ENCODE measurements around the gene RANBP1. TPM values are rescaled to one million over a fixed set of nuclear protein-coding genes. Genes with fewer than 3 reads are reported as not detected.

RANBP1 gene
- total RNA-seq, 6 donors from 2014 or later: 55.3 to 154 (median 87.8) TPM

- no peaks in the 10 kb centered on the region for H3K27me3 ChIP-seq
- no peak overlapping the region for H3K27ac ChIP-seq
- ATAC-seq (ENCODE audit: low FRiP score in 2 of 2): no peak
- no peak overlapping the region for H3K4me3 ChIP-seq
- H3K4me1 ChIP-seq: peaks cover 7 to 8% (median 8%) of the 10 kb centered on the region in 4 donors
- TF ChIP-seq POLR2AphosphoS5 (IDR thresholded peaks at IDR 0.05): no peak
- TF ChIP-seq EP300 (IDR thresholded peaks at IDR 0.05): no peak
- TF ChIP-seq POLR2A (IDR thresholded peaks at IDR 0.05): no peak
- TF ChIP-seq, protein P1, sequence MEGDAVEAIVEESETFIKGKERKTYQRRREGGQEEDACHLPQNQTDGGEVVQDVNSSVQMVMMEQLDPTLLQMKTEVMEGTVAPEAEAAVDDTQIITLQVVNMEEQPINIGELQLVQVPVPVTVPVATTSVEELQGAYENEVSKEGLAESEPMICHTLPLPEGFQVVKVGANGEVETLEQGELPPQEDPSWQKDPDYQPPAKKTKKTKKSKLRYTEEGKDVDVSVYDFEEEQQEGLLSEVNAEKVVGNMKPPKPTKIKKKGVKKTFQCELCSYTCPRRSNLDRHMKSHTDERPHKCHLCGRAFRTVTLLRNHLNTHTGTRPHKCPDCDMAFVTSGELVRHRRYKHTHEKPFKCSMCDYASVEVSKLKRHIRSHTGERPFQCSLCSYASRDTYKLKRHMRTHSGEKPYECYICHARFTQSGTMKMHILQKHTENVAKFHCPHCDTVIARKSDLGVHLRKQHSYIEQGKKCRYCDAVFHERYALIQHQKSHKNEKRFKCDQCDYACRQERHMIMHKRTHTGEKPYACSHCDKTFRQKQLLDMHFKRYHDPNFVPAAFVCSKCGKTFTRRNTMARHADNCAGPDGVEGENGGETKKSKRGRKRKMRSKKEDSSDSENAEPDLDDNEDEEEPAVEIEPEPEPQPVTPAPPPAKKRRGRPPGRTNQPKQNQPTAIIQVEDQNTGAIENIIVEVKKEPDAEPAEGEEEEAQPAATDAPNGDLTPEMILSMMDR (IDR thresholded peaks at IDR 0.05): no peak
- DNase-seq: no peak
- H3K36me3 ChIP-seq: peaks cover 56 to 90% (median 86%) of the 10 kb centered on the region in 4 donors
- H3K9me3 ChIP-seq: no peaks in the 10 kb centered on the region
- WGBS, 2 donors: 94 to 98% methylated on average over 17 of the region's 17 CpGs
Observed at GRCh38 chr22:20089226-20089976, 26.5 kb upstream of the RANBP1 start.

- Histone ChIP-seq H3K9me3 (no peaks in the 10 kb centered on the region), H3K36me3 (peaks cover 63 to 98% (median 93%) of the 10 kb centered on the region in 4 donors), H3K27ac (no peak overlapping the region), H3K27me3 (no peaks in the 10 kb centered on the region), H3K4me1 (peaks cover 0 to under 1% (median under 1%) of the 10 kb centered on the region in 4 donors), H3K4me3 (no peak overlapping the region)
- whole genome bisulfite sequencing, 2 donors: 96 to 97% methylated on average over 11 of the region's 11 CpGs
- no peak for ATAC-seq (ENCODE audit: low FRiP score in 2 of 2)
- no peak for DNase-seq
- TF ChIP-seq POLR2A (IDR thresholded peaks at IDR 0.05) (no peak), POLR2AphosphoS5 (IDR thresholded peaks at IDR 0.05) (no peak), EP300 (IDR thresholded peaks at IDR 0.05) (no peak)
- TF ChIP-seq, protein P1 (IDR thresholded peaks at IDR 0.05): no peak
Observed at GRCh38 chr22:20089977-20090729, 25.8 kb upstream of the RANBP1 start.

DNA sequence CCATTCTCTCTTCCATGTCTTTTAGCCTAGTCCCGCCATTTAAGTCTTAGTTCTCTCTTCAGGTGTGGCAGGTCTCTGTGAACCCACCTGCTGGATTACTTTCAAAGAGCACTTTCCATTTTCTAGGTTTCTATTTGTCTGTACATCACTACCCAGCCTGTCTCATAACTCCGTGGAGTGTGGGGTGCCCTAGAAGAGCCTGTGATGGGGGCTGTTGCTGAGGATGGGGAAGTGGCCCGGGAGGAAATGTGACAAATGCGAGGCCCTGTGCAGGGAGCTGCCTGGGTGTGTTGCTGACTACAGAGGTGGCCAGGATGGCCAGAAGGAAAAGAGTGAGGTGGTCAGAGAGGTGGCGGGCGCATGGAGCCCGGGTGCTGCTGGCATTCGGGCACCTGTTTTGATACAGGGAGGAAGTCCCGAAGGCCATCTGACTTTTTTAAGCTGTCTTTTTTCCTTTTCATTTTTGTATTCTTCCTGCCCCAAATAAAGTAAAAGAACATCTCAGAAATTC, 25.1 kb upstream of the RANBP1 start:
- Histone ChIP-seq H3K27ac (no peak overlapping the region), H3K27me3 (no peaks in the 10 kb centered on the region), H3K4me1 (no peaks in the 10 kb centered on the region), H3K9me3 (no peaks in the 10 kb centered on the region), H3K36me3 (peaks cover 66 to 100% (median 95%) of the 10 kb centered on the region in 4 donors), H3K4me3 (no peak overlapping the region)
- no peak for DNase-seq
- WGBS, 2 donors: 78 to 85% methylated on average over 9 of the region's 9 CpGs
- no peak for ATAC-seq (ENCODE audit: low FRiP score in 2 of 2)
- TF ChIP-seq POLR2A (IDR thresholded peaks at IDR 0.05) (no peak), POLR2AphosphoS5 (IDR thresholded peaks at IDR 0.05) (no peak), EP300 (IDR thresholded peaks at IDR 0.05) (no peak)
- TF ChIP-seq, protein P1 (IDR thresholded peaks at IDR 0.05): no peak

DNA sequence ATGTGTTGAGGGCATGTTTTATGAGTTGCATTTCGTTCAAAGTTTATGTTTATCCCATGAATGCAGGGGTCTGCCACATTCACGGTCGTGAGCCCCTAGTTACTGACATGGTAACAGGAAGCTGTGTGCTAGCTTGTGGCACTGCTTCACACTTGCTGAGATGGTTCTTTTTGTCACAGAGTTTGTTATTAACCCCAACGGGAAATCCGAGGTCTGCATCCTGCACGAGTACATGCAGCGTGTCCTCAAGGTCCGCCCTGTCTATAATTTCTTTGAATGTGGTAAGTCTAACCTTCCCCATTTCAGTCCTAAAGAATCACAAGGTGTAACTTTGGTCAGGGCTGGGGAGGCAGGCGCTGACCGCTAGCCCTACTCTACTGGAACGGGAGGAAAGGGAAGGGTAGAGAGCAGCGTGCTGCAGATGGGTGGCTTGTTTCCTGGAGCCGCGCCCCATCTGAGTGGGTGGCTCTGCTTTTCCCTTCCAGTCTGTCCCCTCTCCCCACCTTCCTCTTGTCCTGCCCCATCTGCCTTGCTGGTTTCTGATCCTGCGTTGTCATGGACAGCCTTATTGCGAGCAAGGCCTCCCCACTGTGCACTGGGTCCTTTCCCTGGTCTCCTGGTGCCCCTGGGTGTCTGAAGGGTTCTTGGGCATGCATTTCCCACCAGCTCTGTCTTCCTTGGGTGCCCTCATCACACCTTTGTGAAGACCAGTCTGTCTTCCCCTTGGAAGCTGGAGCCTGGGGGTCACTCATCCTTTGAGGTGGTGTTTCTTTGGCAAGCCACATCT, 24.0 kb upstream of the RANBP1 start:
- Histone ChIP-seq H3K36me3 (peaks cover 57 to 100% (median 91%) of the 10 kb centered on the region in 4 donors), H3K27ac (no peak overlapping the region), H3K9me3 (no peaks in the 10 kb centered on the region), H3K27me3 (no peaks in the 10 kb centered on the region), H3K4me3 (no peak overlapping the region), H3K4me1 (no peaks in the 10 kb centered on the region)
- ATAC-seq (ENCODE audit: low FRiP score in 2 of 2) (no peak), DNase-seq (no peak)
- TF ChIP-seq POLR2AphosphoS5 (IDR thresholded peaks at IDR 0.05) (no peak), EP300 (IDR thresholded peaks at IDR 0.05) (no peak), POLR2A (IDR thresholded peaks at IDR 0.05) (no peak)
- TF ChIP-seq, protein P1 (IDR thresholded peaks at IDR 0.05): no peak
- WGBS, 2 donors: 90 to 94% methylated on average over 16 of the region's 16 CpGs
